Tibial nerve (tissue), 3 donors: ENCODE measurements around the gene ETV4.

ENCODE experiments used
- POLR2A ChIP-seq, 2 donors: fragments of 450-650 bp; IDR thresholded peaks; one replicate each; pipeline ENCODE4 v1.6.1; 2017; ENCODE audit warnings: antibody characterized with exemption in 2 of 2, mild to moderate bottlenecking in 2 of 2, moderate library complexity in 2 of 2
- TF ChIP-seq, protein P1 (sequence below), 5 experiments: fragments of 200-600 bp in 3 of 5; fragments of 450-650 bp in 2 of 5; sonication (generic) in 3 of 5; IDR thresholded peaks; one replicate each; pipeline ENCODE4 v1.5.1; 2016 to 2019; ENCODE audit warnings: antibody characterized with exemption in 5 of 5, mild to moderate bottlenecking in 3 of 5, moderate library complexity in 2 of 5

DNA sequence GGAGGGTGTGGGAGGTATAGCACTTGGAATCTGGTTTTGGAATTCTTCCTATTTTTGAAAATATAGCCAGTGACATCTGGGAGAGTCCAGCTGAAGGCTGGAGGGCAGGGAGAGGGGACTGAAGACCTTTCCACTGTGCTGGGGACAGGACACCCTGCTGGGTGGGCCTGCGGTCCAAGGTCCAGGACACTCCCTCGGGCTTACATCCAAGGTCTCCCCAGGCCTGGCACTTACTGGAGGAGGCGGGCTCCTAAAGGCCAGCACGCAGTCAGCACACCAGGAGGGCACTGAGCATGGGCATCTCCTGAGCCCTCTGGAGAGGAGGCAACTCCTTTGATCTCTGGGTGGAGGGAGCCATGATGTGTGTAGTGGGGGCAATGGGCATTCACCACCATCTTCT, 35.5 kb upstream of the ETV4 start:
- TF ChIP-seq, protein P1, sequence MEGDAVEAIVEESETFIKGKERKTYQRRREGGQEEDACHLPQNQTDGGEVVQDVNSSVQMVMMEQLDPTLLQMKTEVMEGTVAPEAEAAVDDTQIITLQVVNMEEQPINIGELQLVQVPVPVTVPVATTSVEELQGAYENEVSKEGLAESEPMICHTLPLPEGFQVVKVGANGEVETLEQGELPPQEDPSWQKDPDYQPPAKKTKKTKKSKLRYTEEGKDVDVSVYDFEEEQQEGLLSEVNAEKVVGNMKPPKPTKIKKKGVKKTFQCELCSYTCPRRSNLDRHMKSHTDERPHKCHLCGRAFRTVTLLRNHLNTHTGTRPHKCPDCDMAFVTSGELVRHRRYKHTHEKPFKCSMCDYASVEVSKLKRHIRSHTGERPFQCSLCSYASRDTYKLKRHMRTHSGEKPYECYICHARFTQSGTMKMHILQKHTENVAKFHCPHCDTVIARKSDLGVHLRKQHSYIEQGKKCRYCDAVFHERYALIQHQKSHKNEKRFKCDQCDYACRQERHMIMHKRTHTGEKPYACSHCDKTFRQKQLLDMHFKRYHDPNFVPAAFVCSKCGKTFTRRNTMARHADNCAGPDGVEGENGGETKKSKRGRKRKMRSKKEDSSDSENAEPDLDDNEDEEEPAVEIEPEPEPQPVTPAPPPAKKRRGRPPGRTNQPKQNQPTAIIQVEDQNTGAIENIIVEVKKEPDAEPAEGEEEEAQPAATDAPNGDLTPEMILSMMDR (IDR thresholded peaks at IDR 0.05): no peak
- no peak for TF ChIP-seq POLR2A (IDR thresholded peaks at IDR 0.05)
